Peyer's patch (tissue), 4 donors: ENCODE results near the gene AGAP4.
"Not testable (repeated sequence)": the region's sequence is repeated elsewhere in the genome, so short reads cannot be mapped to it uniquely, and the experiment has no call there.

Experiments
- POLR2A ChIP-seq, 2 donors: fragments of 450-650 bp; IDR thresholded peaks; one replicate each; pipeline ENCODE4 v1.5.1; 2017; ENCODE audit warnings: antibody characterized with exemption in 2 of 2, mild to moderate bottlenecking in 2 of 2, moderate library complexity in 2 of 2
- TF ChIP-seq, protein P1 (sequence below), 6 experiments: fragments of 450-650 bp in 4 of 6; fragments of 200-600 bp in 2 of 6; sonication (generic) in 1 of 6; IDR thresholded peaks; one replicate each; pipeline ENCODE4 v1.5.1; 2017 to 2019; ENCODE audit warnings: antibody characterized with exemption in 6 of 6, mild to moderate bottlenecking in 3 of 6, moderate library complexity in 1 of 6

DNA sequence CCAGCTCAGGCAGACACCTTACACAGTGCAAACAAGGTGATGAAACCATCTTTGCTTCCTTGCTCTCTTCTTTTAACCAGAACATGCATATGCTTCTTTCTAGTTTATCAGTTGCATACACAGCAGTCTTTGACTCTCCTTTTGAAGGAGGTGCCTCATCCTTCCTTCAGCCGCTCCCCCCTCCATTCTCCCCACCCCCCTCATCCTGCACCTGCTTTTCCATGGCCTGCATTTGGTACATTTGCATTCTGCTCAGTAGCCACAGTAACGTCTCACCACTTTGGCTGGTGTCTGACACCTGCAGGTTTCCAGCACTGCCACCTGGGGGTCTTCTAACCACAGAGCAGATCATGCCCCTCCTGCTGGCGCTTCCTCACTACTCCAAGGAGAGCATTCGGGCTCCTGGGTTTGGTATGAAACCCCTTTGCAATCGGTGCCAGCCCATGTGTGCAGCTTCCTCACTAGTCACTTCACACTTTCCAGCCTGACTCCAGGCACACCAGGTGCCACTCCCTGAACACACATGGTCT lies 60.0 kb downstream of the AGAP4 start:
- TF ChIP-seq POLR2A (IDR thresholded peaks at IDR 0.05): not testable (repeated sequence)
- TF ChIP-seq, protein P1, sequence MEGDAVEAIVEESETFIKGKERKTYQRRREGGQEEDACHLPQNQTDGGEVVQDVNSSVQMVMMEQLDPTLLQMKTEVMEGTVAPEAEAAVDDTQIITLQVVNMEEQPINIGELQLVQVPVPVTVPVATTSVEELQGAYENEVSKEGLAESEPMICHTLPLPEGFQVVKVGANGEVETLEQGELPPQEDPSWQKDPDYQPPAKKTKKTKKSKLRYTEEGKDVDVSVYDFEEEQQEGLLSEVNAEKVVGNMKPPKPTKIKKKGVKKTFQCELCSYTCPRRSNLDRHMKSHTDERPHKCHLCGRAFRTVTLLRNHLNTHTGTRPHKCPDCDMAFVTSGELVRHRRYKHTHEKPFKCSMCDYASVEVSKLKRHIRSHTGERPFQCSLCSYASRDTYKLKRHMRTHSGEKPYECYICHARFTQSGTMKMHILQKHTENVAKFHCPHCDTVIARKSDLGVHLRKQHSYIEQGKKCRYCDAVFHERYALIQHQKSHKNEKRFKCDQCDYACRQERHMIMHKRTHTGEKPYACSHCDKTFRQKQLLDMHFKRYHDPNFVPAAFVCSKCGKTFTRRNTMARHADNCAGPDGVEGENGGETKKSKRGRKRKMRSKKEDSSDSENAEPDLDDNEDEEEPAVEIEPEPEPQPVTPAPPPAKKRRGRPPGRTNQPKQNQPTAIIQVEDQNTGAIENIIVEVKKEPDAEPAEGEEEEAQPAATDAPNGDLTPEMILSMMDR (IDR thresholded peaks at IDR 0.05): not testable (repeated sequence)
